Fibroblast of lung (primary cell): ENCODE results near the gene MYH15. TPM values are rescaled to one million over a fixed set of nuclear protein-coding genes. Genes with fewer than 3 reads are reported as not detected.

Experiments used
- DNase-seq, 2 donors: peaks; one replicate each; pipeline versions ENCODE4 v3.0.0 to v3.0.0-alpha.2; 2010; ENCODE audit warnings: low read depth in 2 of 2
- H2AFZ ChIP-seq: 2 replicates; pipeline ENCODE4 v1.5.1; 2012; ENCODE audit warnings: low read length, control low read depth, inconsistent platforms
- H3K27ac ChIP-seq: 2 replicates; pipeline ENCODE4 v1.5.1; 2011; ENCODE audit warnings: low read length, control low read depth; ENCODE audit not compliant: insufficient read depth
- H3K27me3 ChIP-seq: 2 replicates; pipeline ENCODE4 v1.5.1; 2011; ENCODE audit warnings: mild to moderate bottlenecking, low read length; ENCODE audit not compliant: control insufficient read depth, insufficient read depth
- H3K36me3 ChIP-seq: 2 replicates; pipeline ENCODE4 v1.5.1; 2011; ENCODE audit warnings: low read length; ENCODE audit not compliant: control insufficient read depth, insufficient read depth
- H3K4me1 ChIP-seq: 2 replicates; pipeline ENCODE4 v1.5.1; 2011; ENCODE audit warnings: low read length; ENCODE audit not compliant: control insufficient read depth, insufficient read depth; ENCODE audit errors: extremely low read depth
- H3K4me2 ChIP-seq: 2 replicates; pipeline ENCODE4 v1.5.1; 2011; ENCODE audit warnings: low read length, control low read depth; ENCODE audit not compliant: insufficient read depth; ENCODE audit errors: extremely low read depth
- H3K4me3 ChIP-seq, 4 experiments: fragments of 200-600 bp in 1 of 4; sonication (generic) in 1 of 4; replicated peaks in 1 of 4; 2 replicates each; pipeline ENCODE4 v1.5.1; 2011 to 2016; ENCODE audit warnings: low read length in 4 of 4, low read depth in 3 of 4, mild to moderate bottlenecking in 3 of 4, control low read depth in 2 of 4, inconsistent platforms in 1 of 4, mixed read lengths in 1 of 4; ENCODE audit not compliant: insufficient read depth in 1 of 4; ENCODE audit errors: control extremely low read depth in 1 of 4
- H3K79me2 ChIP-seq: 2 replicates; pipeline ENCODE4 v1.5.1; 2012; ENCODE audit warnings: mild to moderate bottlenecking, low read length, inconsistent platforms; ENCODE audit not compliant: control insufficient read depth, insufficient read depth
- H3K9ac ChIP-seq: 2 replicates; pipeline ENCODE4 v1.5.1; 2011; ENCODE audit warnings: mild to moderate bottlenecking, low read length, control low read depth; ENCODE audit not compliant: insufficient read depth
- H3K9me3 ChIP-seq: 2 replicates; pipeline ENCODE4 v1.5.1; 2012; ENCODE audit warnings: low read depth, low read length; ENCODE audit not compliant: control insufficient read depth, insufficient read depth
- H4K20me1 ChIP-seq: 2 replicates; pipeline ENCODE4 v1.5.1; 2011; ENCODE audit warnings: low read length; ENCODE audit not compliant: control insufficient read depth, insufficient read depth; ENCODE audit errors: extremely low read depth
- EZH2 ChIP-seq: IDR thresholded peaks from 2 replicates; pipeline ENCODE4 v1.5.1; 2012; ENCODE audit warnings: low read length, control low read depth, mild to moderate bottlenecking; ENCODE audit errors: missing control alignments
- polyA plus RNA-seq, 2 donors: library from polyadenylated mRNA; depleted of rRNA in 1 of 2; stranded (reverse) in 1 of 2; unstranded in 1 of 2; fragments of >200 nt; gene quantifications; 2 replicates each; pipeline ENCODE4 v1.2.1, GENCODE V29; 2011 to 2012; ENCODE audit warnings: missing spikeins in 1 of 2
- total RNA-seq: library from RNA; depleted of rRNA; stranded (reverse); fragments of >200 nt; gene quantifications from 2 replicates; pipeline ENCODE4 v1.2.1, GENCODE V29; 2014
- TF ChIP-seq, protein P1 (sequence below), 2 donors: IDR thresholded peaks in 1 of 2; conservative IDR thresholded peaks in 1 of 2; 1 replicate in 1 of 2; 2 replicates in 1 of 2; pipeline ENCODE4 v1.5.1; 2011 to 2012; ENCODE audit warnings: low read length in 2 of 2, control low read depth in 1 of 2, inconsistent platforms in 1 of 2, low read depth in 1 of 2, mild to moderate bottlenecking in 1 of 2

MYH15 gene
- total and polyA plus RNA-seq, 2 donors (not counting 1 experiment from before 2014, with no cell fraction given) = 0.05 to 0.17 TPM

DNA sequence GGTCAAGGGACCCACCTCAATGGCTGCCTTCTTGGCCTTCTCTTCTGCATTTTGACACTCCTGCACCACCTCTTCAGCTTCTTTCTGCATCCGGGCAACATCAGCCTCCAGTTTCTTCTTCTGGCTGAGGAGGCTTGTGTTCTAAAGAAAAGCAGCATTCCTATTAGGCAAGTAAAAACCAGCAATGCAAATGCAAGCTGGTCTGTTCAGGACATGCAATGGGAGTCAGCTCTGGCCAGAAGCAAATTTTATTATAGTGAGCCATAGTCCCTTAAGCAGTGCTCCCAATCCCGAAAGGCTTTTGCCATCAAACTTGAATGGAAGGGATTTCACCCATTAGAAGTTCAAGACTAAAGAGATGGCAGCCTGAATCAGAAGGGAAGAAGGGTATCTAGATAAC is 116.4 kb downstream of the MYH15 start:
- Histone ChIP-seq H3K36me3 (no peaks in the 10 kb centered on the region), H4K20me1 (no peaks in the 10 kb centered on the region), H3K4me3 (no peak overlapping the region), H3K79me2 (no peaks in the 10 kb centered on the region), H3K4me2 (no peak overlapping the region), H3K27me3 (no peaks in the 10 kb centered on the region), H3K9ac (no peak overlapping the region), H3K9me3 (no peaks in the 10 kb centered on the region), H3K4me1 (no peaks in the 10 kb centered on the region), H2AFZ (no peak overlapping the region), H3K27ac (no peak overlapping the region)
- TF ChIP-seq, protein P1, sequence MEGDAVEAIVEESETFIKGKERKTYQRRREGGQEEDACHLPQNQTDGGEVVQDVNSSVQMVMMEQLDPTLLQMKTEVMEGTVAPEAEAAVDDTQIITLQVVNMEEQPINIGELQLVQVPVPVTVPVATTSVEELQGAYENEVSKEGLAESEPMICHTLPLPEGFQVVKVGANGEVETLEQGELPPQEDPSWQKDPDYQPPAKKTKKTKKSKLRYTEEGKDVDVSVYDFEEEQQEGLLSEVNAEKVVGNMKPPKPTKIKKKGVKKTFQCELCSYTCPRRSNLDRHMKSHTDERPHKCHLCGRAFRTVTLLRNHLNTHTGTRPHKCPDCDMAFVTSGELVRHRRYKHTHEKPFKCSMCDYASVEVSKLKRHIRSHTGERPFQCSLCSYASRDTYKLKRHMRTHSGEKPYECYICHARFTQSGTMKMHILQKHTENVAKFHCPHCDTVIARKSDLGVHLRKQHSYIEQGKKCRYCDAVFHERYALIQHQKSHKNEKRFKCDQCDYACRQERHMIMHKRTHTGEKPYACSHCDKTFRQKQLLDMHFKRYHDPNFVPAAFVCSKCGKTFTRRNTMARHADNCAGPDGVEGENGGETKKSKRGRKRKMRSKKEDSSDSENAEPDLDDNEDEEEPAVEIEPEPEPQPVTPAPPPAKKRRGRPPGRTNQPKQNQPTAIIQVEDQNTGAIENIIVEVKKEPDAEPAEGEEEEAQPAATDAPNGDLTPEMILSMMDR (conservative IDR thresholded peaks at IDR 0.05 in 1 of 2, IDR thresholded peaks at IDR 0.05 in 1 of 2; ENCODE audit: low read depth in 1 of 2, low read length in 2 of 2) = no peak
- TF ChIP-seq EZH2 = no peak
- DNase-seq = no peak

DNA sequence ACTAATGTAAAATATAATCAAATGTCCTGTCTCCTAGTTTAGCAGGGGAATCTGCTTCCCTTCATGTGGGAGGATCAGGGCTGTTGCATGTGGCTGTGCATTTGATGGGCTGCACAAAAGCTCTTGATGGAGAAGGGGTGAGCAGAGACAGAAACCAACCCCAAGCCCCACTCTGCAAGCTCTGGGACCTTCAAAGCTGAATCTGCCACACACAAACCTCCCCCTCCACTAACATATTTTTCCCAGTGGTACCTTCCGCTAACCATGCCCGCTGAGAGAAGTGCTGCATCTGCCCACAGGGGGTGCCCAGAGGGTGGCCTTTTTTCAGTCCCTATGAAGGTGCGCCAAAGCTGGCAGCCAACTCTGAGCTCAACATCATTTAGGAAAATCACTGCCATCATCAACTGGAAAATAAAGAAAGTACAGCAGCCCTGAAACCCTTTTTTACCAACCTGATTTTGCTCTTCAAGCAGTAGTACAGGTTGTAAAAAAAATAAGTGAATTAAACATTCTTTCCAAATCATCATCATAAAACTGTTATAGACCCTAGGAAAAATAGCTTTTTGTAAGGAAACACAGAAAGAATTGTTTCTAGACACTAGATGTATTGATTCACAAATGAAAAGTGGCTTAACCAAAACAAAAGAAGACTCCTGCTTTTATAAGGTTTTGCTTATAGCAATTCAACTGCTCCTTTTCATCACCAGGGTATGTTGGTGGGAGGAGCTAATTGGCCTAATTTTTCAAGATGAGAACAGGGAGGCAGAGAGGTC is 117.1 kb downstream of the MYH15 start:
- Histone ChIP-seq H3K9me3 (no peaks in the 10 kb centered on the region), H3K4me2 (no peak overlapping the region), H3K9ac (no peak overlapping the region), H3K27ac (no peak overlapping the region), H3K27me3 (no peaks in the 10 kb centered on the region), H3K4me3 (no peak overlapping the region), H3K79me2 (no peaks in the 10 kb centered on the region), H3K36me3 (no peaks in the 10 kb centered on the region), H3K4me1 (no peaks in the 10 kb centered on the region), H2AFZ (no peak overlapping the region), H4K20me1 (no peaks in the 10 kb centered on the region)
- no peak for DNase-seq
- TF ChIP-seq EZH2 = no peak
- TF ChIP-seq, protein P1 (conservative IDR thresholded peaks at IDR 0.05 in 1 of 2, IDR thresholded peaks at IDR 0.05 in 1 of 2; ENCODE audit: low read depth in 1 of 2, low read length in 2 of 2) = no peak

DNA sequence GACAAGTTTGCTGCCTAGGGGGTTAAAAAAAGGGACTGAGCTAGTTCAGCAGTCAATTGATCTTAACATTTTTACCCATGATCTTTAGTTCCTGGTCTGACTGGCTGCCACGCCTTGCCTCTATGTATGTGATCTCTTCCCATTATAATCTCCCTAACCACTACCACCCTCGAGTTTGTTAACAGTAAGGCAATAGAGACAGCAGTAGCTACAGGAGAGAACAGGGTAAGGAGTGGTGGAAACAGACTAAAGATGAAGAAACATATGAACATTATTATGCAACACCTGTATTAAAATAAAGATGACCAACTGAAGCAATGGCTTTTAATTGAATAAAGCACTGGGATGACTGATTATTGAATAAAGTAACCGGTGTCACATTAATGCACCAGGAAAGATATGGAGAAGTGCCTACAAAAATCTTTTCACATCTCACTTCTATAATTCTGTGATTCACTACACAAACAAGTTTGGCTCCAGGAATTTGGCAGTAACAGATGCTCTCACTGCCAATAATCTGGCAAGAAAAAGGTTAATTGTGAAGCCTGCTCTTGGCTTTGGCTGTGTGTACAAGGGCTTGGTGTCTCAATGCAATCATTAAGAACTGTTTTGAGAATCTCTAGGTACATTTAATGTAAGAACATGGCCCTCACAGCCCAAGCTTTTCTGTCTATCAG is 118.3 kb downstream of the MYH15 start:
- Histone ChIP-seq H2AFZ (no peak overlapping the region), H3K27ac (no peak overlapping the region), H3K9ac (no peak overlapping the region), H3K4me3 (no peak overlapping the region), H3K36me3 (no peaks in the 10 kb centered on the region), H3K4me2 (no peak overlapping the region), H4K20me1 (no peaks in the 10 kb centered on the region), H3K27me3 (no peaks in the 10 kb centered on the region), H3K9me3 (no peaks in the 10 kb centered on the region), H3K4me1 (no peaks in the 10 kb centered on the region), H3K79me2 (no peaks in the 10 kb centered on the region)
- DNase-seq = peak; percentile 55 to 82
- no peak for TF ChIP-seq EZH2
- TF ChIP-seq, protein P1 (conservative IDR thresholded peaks at IDR 0.05 in 1 of 2, IDR thresholded peaks at IDR 0.05 in 1 of 2; ENCODE audit: low read depth in 1 of 2, low read length in 2 of 2) = no peak
